ENCODE measurements around the gene RIF1. TPM values are rescaled to one million over a fixed set of nuclear protein-coding genes. Genes with fewer than 3 reads are reported as not detected.

RIF1 gene
- total RNA-seq, 4 donors from 2014 or later = 22.6 to 28.7 (median 25.7) TPM

- Histone ChIP-seq H3K36me3 (no peaks in the 10 kb centered on the region), H3K4me1 (no peaks in the 10 kb centered on the region), H3K27me3 (no peaks in the 10 kb centered on the region), H3K4me3 (no peak overlapping the region), H3K27ac (no peak overlapping the region), H3K9me3 (no peaks in the 10 kb centered on the region)
- ATAC-seq = no peak
- TF ChIP-seq, protein P1, sequence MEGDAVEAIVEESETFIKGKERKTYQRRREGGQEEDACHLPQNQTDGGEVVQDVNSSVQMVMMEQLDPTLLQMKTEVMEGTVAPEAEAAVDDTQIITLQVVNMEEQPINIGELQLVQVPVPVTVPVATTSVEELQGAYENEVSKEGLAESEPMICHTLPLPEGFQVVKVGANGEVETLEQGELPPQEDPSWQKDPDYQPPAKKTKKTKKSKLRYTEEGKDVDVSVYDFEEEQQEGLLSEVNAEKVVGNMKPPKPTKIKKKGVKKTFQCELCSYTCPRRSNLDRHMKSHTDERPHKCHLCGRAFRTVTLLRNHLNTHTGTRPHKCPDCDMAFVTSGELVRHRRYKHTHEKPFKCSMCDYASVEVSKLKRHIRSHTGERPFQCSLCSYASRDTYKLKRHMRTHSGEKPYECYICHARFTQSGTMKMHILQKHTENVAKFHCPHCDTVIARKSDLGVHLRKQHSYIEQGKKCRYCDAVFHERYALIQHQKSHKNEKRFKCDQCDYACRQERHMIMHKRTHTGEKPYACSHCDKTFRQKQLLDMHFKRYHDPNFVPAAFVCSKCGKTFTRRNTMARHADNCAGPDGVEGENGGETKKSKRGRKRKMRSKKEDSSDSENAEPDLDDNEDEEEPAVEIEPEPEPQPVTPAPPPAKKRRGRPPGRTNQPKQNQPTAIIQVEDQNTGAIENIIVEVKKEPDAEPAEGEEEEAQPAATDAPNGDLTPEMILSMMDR (IDR thresholded peaks at IDR 0.05 in 4 of 5, conservative IDR thresholded peaks at IDR 0.05 in 1 of 5) = no peak
- no peak for TF ChIP-seq POLR2A (IDR thresholded peaks at IDR 0.05)
- in situ Hi-C loops (cut with MboI; ENCODE audit: low sequenced_read_pairs in 4 of 4) = loop anchor here in 2 of 4 donors (25.0 kb wide), 1 partner anchor 1814 kb away; the partner anchor contains the start of gene MMADHC (in 2 of the 2)
- intact Hi-C loops (cut with DNase I; ENCODE audit: low total_unique reads) = no loop called here
- DNase-seq = no peak
Measured at GRCh38 chr2:151401149-151401548, 8.6 kb upstream of the RIF1 start.

DNA sequence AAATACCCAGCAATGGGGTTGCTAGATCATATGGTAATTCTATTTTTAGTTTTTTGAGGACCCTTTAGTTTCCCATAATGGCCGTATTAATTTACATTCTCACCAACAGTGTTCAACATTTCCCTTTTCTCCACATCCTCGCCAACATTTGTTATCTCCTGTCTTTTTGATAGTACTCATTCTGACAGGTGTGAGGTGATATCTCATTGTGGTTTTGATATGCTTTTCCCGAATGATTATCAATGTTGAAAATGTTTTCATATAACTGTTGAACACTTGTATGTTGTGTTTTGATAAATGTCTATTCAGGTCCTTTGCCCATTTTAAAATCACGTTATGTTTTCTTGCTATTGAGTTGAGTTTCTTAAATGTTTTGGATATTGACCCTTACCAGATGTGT is 5.8 kb upstream of the RIF1 start:
- TF ChIP-seq, protein P1 (IDR thresholded peaks at IDR 0.05 in 4 of 5, conservative IDR thresholded peaks at IDR 0.05 in 1 of 5) = no peak
- no peak for TF ChIP-seq POLR2A (IDR thresholded peaks at IDR 0.05)
- no peak overlapping the region for H3K27ac ChIP-seq
- in situ Hi-C loops (cut with MboI; ENCODE audit: low sequenced_read_pairs in 4 of 4) = loop anchor here in 2 of 4 donors (25.0 kb wide), 1 partner anchor 1817 kb away; the partner anchor contains the start of gene MMADHC (in 2 of the 2)
- H3K27me3 ChIP-seq = no peaks in the 10 kb centered on the region
- H3K36me3 ChIP-seq = no peaks in the 10 kb centered on the region
- H3K4me3 ChIP-seq = no peak overlapping the region
- H3K9me3 ChIP-seq = no peaks in the 10 kb centered on the region
- intact Hi-C loops (cut with DNase I; ENCODE audit: low total_unique reads) = no loop called here
- DNase-seq = no peak
- no peaks in the 10 kb centered on the region for H3K4me1 ChIP-seq
- ATAC-seq = no peak

- intact Hi-C loops (cut with DNase I; ENCODE audit: low total_unique reads) (no loop called here), in situ Hi-C loops (cut with MboI; ENCODE audit: low sequenced_read_pairs in 4 of 4) (loop anchor here in 2 of 4 donors (25.0 kb wide), 1 partner anchor 1818 kb away; the partner anchor contains the start of gene MMADHC (in 2 of the 2))
- Histone ChIP-seq H3K4me1 (peaks cover 0 to 3% of the 10 kb centered on the region in 2 donors), H3K9me3 (no peaks in the 10 kb centered on the region), H3K27ac (no peak overlapping the region), H3K4me3 (no peak overlapping the region), H3K36me3 (no peaks in the 10 kb centered on the region), H3K27me3 (no peaks in the 10 kb centered on the region)
- TF ChIP-seq, protein P1 (IDR thresholded peaks at IDR 0.05 in 4 of 5, conservative IDR thresholded peaks at IDR 0.05 in 1 of 5) = no peak
- no peak for TF ChIP-seq POLR2A (IDR thresholded peaks at IDR 0.05)
- ATAC-seq (no peak), DNase-seq (no peak)
Measured at GRCh38 chr2:151405376-151405775, 4.3 kb upstream of the RIF1 start.

- Histone ChIP-seq H3K27ac (no peak overlapping the region), H3K36me3 (peaks cover 0 to 9% of the 10 kb centered on the region in 2 donors), H3K9me3 (no peaks in the 10 kb centered on the region), H3K27me3 (no peaks in the 10 kb centered on the region), H3K4me1 (peaks cover 7 to 12% of the 10 kb centered on the region in 2 donors), H3K4me3 (no peak overlapping the region)
- in situ Hi-C loops (cut with MboI; ENCODE audit: low sequenced_read_pairs in 4 of 4) (loop anchor here in 2 of 4 donors (25.0 kb wide), 1 partner anchor 1820 kb away; the partner anchor contains the start of gene MMADHC (in 2 of the 2)), intact Hi-C loops (cut with DNase I; ENCODE audit: low total_unique reads) (no loop called here)
- no peak for TF ChIP-seq POLR2A (IDR thresholded peaks at IDR 0.05)
- TF ChIP-seq, protein P1 (IDR thresholded peaks at IDR 0.05 in 4 of 5, conservative IDR thresholded peaks at IDR 0.05 in 1 of 5) = no peak
- DNase-seq (no peak), ATAC-seq (no peak)
Measured at GRCh38 chr2:151407281-151407680, 2.4 kb upstream of the RIF1 start.

All from gastrocnemius medialis (tissue), 4 donors.